Measurements from ENCODE around the gene CDK5RAP3. TPM values are rescaled to one million over a fixed set of nuclear protein-coding genes. Genes with fewer than 3 reads are reported as not detected.

CDK5RAP3 gene
- total and polyA plus RNA-seq, 2 of the 13 experiments (the other 11 are each of a cell fraction or from before 2014, with no cell fraction given), result 128 to 154 TPM

GRCh38 chr17:48025040-48025903 lies 54.4 kb downstream of the CDK5RAP3 start (continued):
- no peak for TF ChIP-seq FOXK2 (IDR thresholded peaks at IDR 0.05)
- no peak for TF ChIP-seq ZNF678 (CRISPR knock-in tag; IDR thresholded peaks at IDR 0.05)
- 0 out of 2 replicates have a peak, but pooled peaks have one; percentile 41 for TF ChIP-seq ZNF773 (CRISPR knock-in tag; IDR thresholded peaks at IDR 0.05; ENCODE audit: borderline replicate concordance)
- no peak for TF ChIP-seq CCAR2 (optimal IDR thresholded peaks at IDR 0.05; ENCODE audit: low read depth, low read length)
- TF ChIP-seq, protein P1, sequence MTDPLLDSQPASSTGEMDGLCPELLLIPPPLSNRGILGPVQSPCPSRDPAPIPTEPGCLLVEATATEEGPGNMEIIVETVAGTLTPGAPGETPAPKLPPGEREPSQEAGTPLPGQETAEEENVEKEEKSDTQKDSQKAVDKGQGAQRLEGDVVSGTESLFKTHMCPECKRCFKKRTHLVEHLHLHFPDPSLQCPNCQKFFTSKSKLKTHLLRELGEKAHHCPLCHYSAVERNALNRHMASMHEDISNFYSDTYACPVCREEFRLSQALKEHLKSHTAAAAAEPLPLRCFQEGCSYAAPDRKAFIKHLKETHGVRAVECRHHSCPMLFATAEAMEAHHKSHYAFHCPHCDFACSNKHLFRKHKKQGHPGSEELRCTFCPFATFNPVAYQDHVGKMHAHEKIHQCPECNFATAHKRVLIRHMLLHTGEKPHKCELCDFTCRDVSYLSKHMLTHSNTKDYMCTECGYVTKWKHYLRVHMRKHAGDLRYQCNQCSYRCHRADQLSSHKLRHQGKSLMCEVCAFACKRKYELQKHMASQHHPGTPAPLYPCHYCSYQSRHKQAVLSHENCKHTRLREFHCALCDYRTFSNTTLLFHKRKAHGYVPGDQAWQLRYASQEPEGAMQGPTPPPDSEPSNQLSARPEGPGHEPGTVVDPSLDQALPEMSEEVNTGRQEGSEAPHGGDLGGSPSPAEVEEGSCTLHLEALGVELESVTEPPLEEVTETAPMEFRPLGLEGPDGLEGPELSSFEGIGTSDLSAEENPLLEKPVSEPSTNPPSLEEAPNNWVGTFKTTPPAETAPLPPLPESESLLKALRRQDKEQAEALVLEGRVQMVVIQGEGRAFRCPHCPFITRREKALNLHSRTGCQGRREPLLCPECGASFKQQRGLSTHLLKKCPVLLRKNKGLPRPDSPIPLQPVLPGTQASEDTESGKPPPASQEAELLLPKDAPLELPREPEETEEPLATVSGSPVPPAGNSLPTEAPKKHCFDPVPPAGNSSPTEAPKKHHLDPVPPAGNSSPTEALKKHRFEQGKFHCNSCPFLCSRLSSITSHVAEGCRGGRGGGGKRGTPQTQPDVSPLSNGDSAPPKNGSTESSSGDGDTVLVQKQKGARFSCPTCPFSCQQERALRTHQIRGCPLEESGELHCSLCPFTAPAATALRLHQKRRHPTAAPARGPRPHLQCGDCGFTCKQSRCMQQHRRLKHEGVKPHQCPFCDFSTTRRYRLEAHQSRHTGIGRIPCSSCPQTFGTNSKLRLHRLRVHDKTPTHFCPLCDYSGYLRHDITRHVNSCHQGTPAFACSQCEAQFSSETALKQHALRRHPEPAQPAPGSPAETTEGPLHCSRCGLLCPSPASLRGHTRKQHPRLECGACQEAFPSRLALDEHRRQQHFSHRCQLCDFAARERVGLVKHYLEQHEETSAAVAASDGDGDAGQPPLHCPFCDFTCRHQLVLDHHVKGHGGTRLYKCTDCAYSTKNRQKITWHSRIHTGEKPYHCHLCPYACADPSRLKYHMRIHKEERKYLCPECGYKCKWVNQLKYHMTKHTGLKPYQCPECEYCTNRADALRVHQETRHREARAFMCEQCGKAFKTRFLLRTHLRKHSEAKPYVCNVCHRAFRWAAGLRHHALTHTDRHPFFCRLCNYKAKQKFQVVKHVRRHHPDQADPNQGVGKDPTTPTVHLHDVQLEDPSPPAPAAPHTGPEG (CRISPR knock-in tag; IDR thresholded peaks at IDR 0.05), result no peak; the same call in 1 of the 2 replicates
- TF ChIP-seq ZNF101 (CRISPR knock-in tag; IDR thresholded peaks at IDR 0.05; ENCODE audit: borderline replicate concordance, low read depth), result no peak
- 0 out of 2 replicates have a peak, but pooled peaks have one; percentile 15 for TF ChIP-seq ZNF205 (CRISPR knock-in tag; IDR thresholded peaks at IDR 0.05)
- peak; percentile 58 for TF ChIP-seq THAP11 (CRISPR knock-in tag; IDR thresholded peaks at IDR 0.05)
- no peak for TF ChIP-seq ZNF232 (CRISPR knock-in tag; IDR thresholded peaks at IDR 0.05; ENCODE audit: borderline replicate concordance)
- no peak; the same call in 1 of the 2 replicates for TF ChIP-seq BATF2 (CRISPR knock-in tag; IDR thresholded peaks at IDR 0.05)
- TF ChIP-seq ZNF570 (CRISPR knock-in tag; IDR thresholded peaks at IDR 0.05; ENCODE audit: borderline replicate concordance), result no peak
- no peak for TF ChIP-seq ZNF274 (CRISPR knock-in tag; IDR thresholded peaks at IDR 0.05)
- TF ChIP-seq MXI1 (IDR thresholded peaks at IDR 0.05; ENCODE audit: borderline replicate concordance, low read depth, low read length), result peak; percentile 99
- TF ChIP-seq ZNF121 (CRISPR knock-in tag; IDR thresholded peaks at IDR 0.05), result peak; percentile 47; the same call in 1 of the 2 replicates
- TF ChIP-seq CCDC6 (CRISPR knock-in tag; IDR thresholded peaks at IDR 0.05), result no peak
- TF ChIP-seq ISX (CRISPR knock-in tag; conservative IDR thresholded peaks at IDR 0.05), result no peak
- TF ChIP-seq ZNF484 (CRISPR knock-in tag; IDR thresholded peaks at IDR 0.05; ENCODE audit: borderline replicate concordance, low read depth), result no peak
- TF ChIP-seq, protein P2, sequence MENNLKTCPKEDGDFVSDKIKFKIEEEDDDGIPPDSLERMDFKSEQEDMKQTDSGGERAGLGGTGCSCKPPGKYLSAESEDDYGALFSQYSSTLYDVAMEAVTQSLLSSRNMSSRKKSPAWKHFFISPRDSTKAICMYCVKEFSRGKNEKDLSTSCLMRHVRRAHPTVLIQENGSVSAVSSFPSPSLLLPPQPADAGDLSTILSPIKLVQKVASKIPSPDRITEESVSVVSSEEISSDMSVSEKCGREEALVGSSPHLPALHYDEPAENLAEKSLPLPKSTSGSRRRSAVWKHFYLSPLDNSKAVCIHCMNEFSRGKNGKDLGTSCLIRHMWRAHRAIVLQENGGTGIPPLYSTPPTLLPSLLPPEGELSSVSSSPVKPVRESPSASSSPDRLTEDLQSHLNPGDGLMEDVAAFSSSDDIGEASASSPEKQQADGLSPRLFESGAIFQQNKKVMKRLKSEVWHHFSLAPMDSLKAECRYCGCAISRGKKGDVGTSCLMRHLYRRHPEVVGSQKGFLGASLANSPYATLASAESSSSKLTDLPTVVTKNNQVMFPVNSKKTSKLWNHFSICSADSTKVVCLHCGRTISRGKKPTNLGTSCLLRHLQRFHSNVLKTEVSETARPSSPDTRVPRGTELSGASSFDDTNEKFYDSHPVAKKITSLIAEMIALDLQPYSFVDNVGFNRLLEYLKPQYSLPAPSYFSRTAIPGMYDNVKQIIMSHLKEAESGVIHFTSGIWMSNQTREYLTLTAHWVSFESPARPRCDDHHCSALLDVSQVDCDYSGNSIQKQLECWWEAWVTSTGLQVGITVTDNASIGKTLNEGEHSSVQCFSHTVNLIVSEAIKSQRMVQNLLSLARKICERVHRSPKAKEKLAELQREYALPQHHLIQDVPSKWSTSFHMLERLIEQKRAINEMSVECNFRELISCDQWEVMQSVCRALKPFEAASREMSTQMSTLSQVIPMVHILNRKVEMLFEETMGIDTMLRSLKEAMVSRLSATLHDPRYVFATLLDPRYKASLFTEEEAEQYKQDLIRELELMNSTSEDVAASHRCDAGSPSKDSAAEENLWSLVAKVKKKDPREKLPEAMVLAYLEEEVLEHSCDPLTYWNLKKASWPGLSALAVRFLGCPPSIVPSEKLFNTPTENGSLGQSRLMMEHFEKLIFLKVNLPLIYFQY (CRISPR knock-in tag; IDR thresholded peaks at IDR 0.05; ENCODE audit: borderline replicate concordance), result no peak
- TF ChIP-seq ZNF616 (CRISPR knock-in tag; IDR thresholded peaks at IDR 0.05; ENCODE audit: low read depth), result no peak
- no peak for TF ChIP-seq MATR3 (CRISPR knock-in tag; IDR thresholded peaks at IDR 0.05)
